ENCODE data around the gene LGALSL.

- TF ChIP-seq ZNF558 (CRISPR knock-in tag; IDR thresholded peaks at IDR 0.05; ENCODE audit: borderline replicate concordance) (no peak), ZNF589 (CRISPR knock-in tag; conservative IDR thresholded peaks at IDR 0.05) (no peak), SETDB1 (CRISPR knock-in tag; IDR thresholded peaks at IDR 0.05; ENCODE audit: borderline replicate concordance) (no peak), ZFP37 (CRISPR knock-in tag; IDR thresholded peaks at IDR 0.05; ENCODE audit: borderline replicate concordance) (no peak), POLR2AphosphoS5 (IDR thresholded peaks at IDR 0.05; ENCODE audit: low read depth, low read length) (no peak), ETV6 (CRISPR knock-in tag; conservative IDR thresholded peaks at IDR 0.05) (no peak), MXI1 (IDR thresholded peaks at IDR 0.05; ENCODE audit: borderline replicate concordance, low read depth, low read length) (no peak), SMC3 (IDR thresholded peaks at IDR 0.05; ENCODE audit: low read length) (no peak), PITX1 (CRISPR knock-in tag; IDR thresholded peaks at IDR 0.05) (no peak), EP300 (IDR thresholded peaks at IDR 0.05; ENCODE audit: low read depth in 2 of 2, low read length in 2 of 2) (no peak), EP300 (CRISPR knock-in tag; IDR thresholded peaks at IDR 0.05; ENCODE audit: borderline replicate concordance) (no peak)
- TF ChIP-seq, protein P1, sequence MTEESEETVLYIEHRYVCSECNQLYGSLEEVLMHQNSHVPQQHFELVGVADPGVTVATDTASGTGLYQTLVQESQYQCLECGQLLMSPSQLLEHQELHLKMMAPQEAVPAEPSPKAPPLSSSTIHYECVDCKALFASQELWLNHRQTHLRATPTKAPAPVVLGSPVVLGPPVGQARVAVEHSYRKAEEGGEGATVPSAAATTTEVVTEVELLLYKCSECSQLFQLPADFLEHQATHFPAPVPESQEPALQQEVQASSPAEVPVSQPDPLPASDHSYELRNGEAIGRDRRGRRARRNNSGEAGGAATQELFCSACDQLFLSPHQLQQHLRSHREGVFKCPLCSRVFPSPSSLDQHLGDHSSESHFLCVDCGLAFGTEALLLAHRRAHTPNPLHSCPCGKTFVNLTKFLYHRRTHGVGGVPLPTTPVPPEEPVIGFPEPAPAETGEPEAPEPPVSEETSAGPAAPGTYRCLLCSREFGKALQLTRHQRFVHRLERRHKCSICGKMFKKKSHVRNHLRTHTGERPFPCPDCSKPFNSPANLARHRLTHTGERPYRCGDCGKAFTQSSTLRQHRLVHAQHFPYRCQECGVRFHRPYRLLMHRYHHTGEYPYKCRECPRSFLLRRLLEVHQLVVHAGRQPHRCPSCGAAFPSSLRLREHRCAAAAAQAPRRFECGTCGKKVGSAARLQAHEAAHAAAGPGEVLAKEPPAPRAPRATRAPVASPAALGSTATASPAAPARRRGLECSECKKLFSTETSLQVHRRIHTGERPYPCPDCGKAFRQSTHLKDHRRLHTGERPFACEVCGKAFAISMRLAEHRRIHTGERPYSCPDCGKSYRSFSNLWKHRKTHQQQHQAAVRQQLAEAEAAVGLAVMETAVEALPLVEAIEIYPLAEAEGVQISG (CRISPR knock-in tag; IDR thresholded peaks at IDR 0.05): no peak
- TF ChIP-seq, protein P2, sequence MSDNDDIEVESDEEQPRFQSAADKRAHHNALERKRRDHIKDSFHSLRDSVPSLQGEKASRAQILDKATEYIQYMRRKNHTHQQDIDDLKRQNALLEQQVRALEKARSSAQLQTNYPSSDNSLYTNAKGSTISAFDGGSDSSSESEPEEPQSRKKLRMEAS (IDR thresholded peaks at IDR 0.05): no peak
Observed at GRCh38 chr2:64487256-64488049, 33.5 kb downstream of the LGALSL start.
